Ureter (tissue), 1 donor: ENCODE results near the gene CHID1. TPM values are rescaled to one million over a fixed set of nuclear protein-coding genes. Genes with fewer than 3 reads are reported as not detected.

ENCODE experiments used
- DNase-seq: peaks from one replicate; pipeline ENCODE4 v3.0.0-alpha.2; 2020; ENCODE audit warnings: low spot score
- total RNA-seq: library from RNA; stranded (reverse); gene quantifications from one replicate; pipeline ENCODE4 v1.2.4, GENCODE V29; 2023
- donor health status: DM: yes; HTN: yes; CAD: no.

CHID1 gene
- total RNA-seq, 1 donor from 2014 or later, result 116 TPM

DNA sequence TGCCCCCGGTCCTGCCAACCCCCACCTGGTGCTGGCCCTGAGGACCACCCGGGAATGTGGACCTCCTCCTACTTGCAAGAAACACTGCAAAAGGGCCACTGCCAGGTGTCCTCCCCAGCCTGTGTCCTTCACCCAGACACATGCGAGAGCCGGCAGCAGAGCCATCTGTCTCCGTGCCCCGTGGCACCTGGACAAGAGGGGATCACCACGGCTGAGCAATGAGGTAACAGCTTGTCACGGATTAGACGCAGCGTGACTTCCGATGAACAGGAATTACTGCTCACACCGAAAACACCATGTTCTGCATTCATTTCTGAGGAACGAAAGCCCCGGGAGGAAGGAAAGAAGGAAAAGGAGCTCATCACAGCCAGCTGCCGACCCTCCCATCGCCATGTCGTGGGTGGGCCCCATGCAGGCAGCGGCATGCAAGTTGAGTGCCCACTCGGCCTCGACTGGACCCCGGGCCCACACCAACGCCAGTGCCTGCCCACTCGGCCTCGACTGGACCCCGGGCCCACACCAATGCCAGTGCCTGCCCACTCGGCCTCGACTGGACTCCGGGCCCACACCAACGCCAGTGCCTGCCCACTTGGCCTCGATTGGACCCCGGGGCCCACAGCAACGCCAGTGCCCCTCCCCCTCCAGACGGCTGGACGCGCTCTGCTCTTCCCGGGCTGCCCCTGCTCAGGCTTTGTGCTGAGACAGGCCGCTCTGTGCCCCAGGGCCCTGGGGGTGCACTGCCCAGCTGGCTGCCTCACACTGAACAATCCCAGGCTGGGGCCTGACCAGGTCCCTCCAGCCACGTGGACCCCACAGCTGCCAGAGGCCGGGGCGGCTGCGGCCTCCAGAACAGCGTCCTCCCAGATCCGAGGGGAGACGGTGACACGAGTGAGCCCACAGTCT, 22.0 kb downstream of the CHID1 start:
- DNase-seq, result no peak

DNA sequence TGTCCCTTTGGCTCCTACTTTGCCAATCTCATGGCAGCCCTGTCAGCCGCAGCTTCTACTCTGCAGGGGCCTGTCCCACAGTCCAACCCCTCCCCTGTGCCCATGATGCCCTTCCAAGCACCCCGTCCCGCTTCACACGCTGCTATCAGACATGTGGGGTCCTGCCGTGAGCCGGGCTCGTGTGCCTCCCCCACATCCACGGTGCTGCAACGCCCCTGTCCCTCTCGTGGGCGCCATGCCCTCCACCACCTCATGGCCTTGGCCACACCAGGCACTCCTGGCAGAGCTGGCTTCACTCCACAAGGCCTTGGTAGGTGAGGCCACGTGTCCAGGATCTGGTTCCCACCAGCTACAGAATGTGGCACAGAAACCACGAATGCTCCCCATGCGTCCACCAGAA, 23.0 kb downstream of the CHID1 start:
- no peak for DNase-seq

DNA sequence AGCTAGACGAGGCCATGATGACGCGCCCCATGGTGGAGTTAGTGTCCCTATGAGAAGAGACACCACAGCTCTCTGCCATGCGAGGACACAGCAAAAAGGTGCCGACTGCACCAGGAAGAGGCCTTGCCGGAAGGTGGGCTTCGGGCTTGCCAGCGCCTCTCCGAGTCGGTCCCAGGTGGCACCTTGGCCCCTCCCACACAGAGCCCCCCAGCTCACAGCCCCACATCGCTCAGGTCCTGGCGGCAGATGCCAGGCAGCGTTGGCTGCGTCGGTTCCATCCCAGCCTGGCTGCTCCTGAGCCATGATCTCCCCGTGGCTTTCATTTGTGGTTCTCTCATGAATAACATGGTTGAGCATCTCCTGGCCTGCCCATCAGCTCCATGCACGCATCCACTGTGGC, 24.0 kb downstream of the CHID1 start:
- DNase-seq, result no peak

DNA sequence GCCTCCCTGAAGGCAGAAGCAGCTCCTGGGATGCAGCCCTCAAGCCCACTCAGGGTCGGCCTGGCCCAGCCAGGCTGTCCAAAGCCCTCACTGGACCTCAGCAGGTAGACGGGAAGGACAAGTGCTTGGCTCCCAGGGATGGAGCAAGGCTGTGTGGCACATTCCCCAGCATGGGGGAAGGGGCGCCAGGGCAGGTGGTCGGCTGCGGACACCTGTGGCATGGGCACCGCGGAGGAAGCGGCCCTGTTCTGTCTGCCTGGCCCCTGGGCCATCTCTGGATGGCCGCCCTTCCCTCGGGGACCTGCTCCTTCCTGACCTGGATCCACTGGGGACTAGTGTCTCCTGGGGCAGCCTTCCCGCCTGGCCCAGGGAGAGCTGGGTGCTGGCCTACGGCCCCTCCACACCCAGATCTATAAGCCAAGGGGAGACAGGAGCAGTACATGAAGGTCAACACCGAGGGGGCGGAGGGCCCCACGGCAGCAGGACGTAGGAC, 26.0 kb downstream of the CHID1 start:
- DNase-seq, result no peak

DNA sequence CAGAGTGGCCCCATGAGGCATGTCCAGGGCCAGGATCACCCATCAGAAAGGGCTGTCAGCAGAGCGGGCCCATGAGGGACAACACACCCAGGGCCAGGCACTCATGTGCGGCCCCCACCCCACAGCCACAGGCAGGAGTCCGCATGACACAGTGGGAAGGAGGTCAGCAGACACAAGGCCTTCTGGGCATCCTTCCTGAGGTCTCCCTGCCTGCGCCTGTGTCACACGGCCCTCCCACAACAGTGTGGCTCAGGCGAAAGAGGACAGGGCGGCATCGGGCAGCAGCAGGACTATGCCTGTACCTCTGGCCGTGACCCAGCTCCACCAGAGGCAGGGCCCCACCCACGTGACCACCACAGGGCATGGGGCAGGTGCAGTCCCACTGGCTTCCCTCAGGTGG, 27.1 kb downstream of the CHID1 start:
- no peak for DNase-seq

GRCh38 chr11:882596-882995, 28.0 kb downstream of the CHID1 start:
- no peak for DNase-seq

DNA sequence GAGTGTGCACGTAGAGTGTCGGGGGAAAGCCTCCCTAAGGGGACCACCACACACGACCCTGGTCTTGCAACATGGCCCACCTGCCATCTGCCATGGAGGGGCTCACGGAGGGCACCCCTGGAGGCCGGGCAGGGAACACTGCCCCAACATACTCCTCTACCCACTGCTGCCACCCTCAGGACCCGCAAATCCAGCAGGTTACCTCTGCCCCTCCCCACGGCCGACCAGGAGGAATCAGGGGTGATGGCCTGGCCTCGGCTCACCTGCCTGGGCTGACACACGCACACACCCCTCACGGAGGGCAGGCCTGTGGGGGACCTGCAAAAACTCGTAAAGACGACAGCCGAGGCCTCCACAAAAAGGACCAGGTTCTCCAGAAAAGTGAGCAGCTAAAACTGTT, 30.2 kb downstream of the CHID1 start:
- no peak for DNase-seq

DNA sequence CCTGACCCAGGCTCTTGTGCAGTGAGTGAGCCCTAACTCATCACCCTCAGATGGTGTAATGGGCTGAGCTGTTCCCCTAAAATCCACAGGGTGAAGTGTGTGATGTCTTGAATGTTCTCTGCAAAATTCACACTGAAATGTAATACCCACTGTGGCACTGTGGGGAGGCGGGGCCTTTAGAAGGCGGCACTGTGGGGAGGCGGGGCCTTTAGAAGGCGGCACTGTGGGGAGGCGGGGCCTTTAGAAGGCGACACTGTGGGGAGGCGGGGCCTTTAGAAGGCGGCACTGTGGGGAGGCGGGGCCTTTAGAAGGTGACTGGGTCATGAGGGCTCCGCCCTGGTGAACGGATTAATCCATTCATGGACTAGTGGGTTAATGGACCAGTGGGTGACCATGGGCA, 33.0 kb downstream of the CHID1 start:
- DNase-seq, result no peak

GRCh38 chr11:876545-876944, 34.1 kb downstream of the CHID1 start:
- DNase-seq, result no peak

GRCh38 chr11:875769-876301, 34.8 kb downstream of the CHID1 start:
- DNase-seq, result no peak

DNA sequence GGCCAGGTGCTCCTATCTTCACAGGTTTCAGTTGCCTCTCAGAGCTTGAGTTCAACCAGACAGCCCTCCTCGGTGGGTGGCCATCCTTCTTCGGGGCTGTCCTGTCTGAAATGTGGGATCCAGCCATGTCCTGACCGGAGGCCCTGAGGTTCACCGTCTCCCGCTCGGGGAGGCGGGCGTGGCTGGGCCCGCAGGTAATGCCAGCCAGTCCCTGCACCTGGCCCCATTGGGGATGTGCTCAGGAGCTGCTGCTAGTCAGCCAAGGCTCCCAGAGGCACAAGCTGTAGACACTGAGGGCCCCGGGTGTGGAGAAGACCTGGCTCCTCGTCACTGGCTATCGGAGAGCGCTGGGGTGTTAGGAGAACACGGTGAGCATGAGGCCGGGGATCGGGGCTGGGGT, 35.4 kb downstream of the CHID1 start:
- DNase-seq, result no peak

DNA sequence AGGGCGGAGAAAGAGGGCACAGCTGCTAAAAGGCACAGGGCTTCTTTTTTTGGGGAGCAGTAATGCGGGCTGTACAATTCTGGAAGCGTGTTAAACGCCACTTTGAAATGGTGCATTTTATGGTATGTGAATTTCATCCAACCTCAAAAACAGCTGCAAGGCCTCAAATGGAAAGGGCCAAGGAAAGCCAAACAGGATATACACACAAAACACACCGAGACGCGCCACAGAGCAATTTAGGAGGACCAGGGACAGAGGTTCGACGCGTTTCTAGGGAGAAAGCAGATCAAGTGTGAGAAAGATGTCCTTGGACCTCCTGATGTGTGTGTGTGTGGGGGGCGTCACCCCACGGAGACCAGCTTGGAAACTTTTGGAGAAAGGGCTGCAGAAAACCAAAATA, 36.9 kb downstream of the CHID1 start:
- DNase-seq, result no peak

GRCh38 chr11:872799-873198, 37.8 kb downstream of the CHID1 start:
- no peak for DNase-seq

- DNase-seq, result no peak
Observed at GRCh38 chr11:871472-871871, 39.1 kb downstream of the CHID1 start.

DNA sequence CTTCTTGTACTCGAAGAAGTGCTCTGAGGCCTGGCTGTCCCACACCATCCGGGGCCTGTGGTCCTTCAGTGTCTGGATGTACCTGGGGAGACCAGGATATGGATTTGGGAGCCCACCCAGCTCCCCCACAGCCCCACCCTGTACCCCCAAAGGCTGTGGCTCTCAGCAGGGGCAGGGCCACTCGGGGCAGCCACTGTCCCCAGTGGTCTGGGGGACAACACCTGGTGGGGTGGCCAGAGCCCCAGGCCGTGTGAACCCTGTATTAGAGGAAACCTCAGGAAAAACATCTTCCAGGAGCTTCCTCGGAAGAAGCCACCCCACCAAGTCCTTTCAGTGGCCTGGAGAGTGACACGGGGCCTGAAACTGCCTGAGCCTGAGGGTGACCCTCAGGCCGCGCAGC, 40.2 kb downstream of the CHID1 start:
- DNase-seq, result no peak

- DNase-seq, result no peak
Observed at GRCh38 chr11:870127-870413, 40.5 kb downstream of the CHID1 start.

- DNase-seq, result no peak
Observed at GRCh38 chr11:869399-870126, 41.0 kb downstream of the CHID1 start.

- no peak for DNase-seq
Observed at GRCh38 chr11:868802-869201, 41.8 kb downstream of the CHID1 start.

DNA sequence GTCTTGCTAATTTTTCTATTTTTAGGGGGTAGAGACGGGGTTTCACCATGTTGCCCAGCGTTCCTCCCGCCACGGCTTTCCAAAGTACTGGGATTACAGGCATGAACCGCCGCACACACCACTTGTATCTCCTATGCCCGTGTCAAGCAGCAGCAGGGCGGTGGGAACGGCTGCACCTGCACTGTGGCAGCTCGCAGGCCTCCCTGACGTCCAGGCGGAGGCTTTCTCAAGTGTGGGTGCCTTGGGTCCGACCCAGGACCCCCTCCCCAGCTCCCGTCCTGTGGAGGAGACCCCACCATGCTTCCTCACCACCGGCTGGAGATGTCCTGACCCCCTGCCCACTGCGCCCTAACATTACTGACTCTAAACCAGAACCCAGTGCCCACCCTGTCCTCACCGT, 42.2 kb downstream of the CHID1 start:
- no peak for DNase-seq

- no peak for DNase-seq
Observed at GRCh38 chr11:867856-868358, 42.7 kb downstream of the CHID1 start.

DNA sequence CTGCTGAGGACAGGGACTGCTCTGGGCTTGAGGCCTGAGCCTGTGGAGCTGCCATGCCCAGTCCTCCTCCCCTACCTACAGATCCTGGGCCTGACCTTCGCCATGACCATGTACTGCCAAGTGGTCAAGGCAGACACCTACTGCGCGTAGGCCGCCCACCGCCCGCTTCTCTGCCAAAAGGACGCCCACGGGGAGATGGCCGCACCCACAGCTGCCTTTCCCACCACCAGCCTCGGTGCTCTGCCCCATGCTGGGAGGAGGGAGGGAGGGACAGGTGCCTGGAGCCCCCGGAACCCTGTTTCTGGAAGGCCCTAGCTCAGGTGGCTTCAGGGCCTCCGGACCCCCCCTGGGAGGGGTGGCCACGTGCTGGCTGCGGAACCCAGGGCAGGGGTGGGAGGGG, 44.1 kb downstream of the CHID1 start:
- DNase-seq, result no peak

- DNase-seq, result no peak
Observed at GRCh38 chr11:865462-866430, 44.9 kb downstream of the CHID1 start.
